ENCODE results near the gene AKT3.

GRCh38 chr1:243507672-243508302 is 342.3 kb downstream of the AKT3 start:
- no peak for TF ChIP-seq CTCF (IDR thresholded peaks at IDR 0.05; ENCODE audit: low read length)
- no peak for TF ChIP-seq EZH2phosphoT487 (IDR thresholded peaks at IDR 0.05; ENCODE audit: low read length)

All from MM.1S (cell line).